Limb (tissue), 2 donors: Measurements from ENCODE around the gene GNAS.
A peak's percentile ranks its signal among the peaks of the same experiment; 100 is the strongest.
"Not testable (repeated sequence)": the region's sequence is repeated elsewhere in the genome, so short reads cannot be mapped to it uniquely, and the experiment has no call there.

Experiments used
- DNase-seq, 2 donors: peaks; one replicate each; pipeline ENCODE4 v3.0.0-alpha.2; 2016; ENCODE audit errors: extremely low spot score in 2 of 2

Gene GNAS

DNA sequence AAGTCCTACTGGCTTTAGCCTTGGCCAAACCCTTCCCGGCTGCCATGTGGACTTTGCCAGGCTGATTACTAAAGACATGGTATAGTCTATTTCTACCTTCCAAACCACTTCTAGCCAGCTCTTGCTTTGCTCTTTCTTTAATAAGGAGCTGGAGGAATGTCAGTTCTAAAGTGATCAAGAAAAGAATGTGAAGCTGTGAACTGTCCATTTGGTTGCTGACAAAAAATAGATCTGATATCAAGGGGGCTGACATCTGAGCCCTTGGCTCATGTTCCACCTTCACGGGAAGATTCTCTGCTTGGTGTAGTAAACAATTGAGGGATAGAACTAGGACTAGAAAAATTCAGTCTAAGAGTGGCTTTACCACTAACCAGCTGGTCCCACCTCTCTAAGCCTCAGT lies 24.4 kb upstream of the GNAS start:
- no peak for DNase-seq

DNA sequence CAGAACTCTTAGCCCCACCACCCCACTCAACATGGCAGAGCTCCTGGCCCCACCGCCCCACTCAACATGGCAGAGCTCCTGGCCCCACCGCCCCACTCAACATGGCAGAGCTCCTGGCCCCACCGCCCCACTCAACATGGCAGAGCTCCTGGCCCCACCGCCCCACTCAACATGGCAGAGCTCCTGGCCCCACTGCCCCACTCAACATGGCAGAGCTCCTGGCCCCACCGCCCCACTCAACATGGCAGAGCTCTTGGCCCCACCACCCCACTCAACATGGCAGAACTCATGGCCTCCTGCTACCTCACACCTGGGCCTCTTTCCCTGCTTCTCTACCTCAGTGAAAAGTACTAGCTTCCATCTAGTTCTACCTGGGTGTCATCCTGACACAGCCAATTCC lies 23.7 kb upstream of the GNAS start:
- not testable (repeated sequence) for DNase-seq

DNA sequence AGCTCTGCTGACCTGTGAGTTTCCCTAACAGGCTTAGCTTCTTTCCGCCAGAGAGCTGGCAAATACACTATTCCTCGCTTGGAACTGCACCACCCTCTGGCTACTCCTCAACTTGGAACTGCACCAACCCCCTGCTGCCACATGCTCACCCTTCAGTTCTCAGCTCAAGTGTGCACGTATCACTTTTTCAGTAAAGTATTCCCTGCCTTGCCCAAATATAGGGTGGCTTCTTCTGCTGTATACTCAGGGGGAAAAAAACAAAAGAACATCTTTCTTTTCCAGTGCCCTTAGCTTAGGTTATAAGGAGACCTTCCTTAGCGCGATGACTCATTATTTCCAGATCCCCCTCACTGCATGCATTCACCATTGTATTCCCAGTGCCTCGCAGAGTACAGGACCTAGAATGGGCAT lies 23.0 kb upstream of the GNAS start:
- DNase-seq = no peak

DNA sequence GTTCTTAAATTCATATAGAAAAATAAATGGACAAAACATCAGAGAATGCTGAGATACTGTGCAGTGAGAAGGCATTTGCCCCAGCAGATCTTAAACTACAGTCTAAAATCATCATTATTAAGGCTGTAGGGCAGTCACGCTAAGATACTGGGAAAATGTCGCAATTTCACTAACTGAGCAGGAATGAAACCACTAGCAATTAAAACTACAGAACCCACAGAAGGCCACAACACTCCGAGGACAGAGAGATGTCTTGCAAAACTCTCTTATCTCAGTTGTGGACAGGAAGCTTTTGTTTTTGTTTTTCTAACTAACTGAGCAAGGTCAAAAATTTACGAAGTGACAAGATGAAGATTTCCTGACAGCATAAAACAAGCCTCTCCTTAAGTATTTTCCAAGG lies 20.1 kb upstream of the GNAS start:
- DNase-seq = no peak

DNA sequence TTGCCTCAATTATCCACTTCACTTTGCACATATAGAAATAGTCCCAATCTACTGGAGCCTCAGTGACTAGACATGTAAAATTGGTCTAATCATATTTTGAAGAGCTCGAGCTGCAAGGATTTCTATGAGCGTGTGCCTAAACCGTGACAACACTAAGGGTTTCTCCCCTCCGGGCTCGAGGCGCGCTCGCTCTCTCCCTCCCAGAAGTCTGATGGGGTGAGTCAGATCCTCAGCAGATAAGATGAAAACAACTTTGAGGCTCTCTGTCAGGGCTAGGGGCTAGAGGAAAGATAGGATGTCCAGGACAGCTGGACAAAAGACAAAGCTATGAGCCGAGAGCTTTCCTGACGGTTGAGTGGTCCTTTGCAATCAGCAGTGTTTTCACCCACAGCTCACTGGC lies 18.6 kb upstream of the GNAS start:
- no peak for DNase-seq

DNA sequence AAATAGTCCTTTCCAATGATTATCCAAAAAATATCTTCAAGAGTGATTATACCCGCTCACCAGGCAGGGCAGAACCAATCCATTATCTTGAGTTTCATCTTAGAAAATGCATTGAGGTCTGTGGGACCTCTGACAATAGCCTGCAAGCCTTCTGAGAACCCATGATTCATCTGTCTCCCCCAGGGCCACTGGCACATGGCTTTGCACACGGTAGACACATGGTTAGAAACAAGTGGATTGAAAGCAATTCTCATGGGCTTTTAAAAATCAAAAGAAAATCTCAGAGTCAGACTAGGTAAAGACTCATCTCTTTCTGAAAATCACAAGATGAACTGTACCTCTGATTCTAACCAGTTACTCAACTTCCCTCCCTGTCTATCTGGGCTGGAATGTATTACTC lies 17.3 kb upstream of the GNAS start:
- no peak for DNase-seq

DNA sequence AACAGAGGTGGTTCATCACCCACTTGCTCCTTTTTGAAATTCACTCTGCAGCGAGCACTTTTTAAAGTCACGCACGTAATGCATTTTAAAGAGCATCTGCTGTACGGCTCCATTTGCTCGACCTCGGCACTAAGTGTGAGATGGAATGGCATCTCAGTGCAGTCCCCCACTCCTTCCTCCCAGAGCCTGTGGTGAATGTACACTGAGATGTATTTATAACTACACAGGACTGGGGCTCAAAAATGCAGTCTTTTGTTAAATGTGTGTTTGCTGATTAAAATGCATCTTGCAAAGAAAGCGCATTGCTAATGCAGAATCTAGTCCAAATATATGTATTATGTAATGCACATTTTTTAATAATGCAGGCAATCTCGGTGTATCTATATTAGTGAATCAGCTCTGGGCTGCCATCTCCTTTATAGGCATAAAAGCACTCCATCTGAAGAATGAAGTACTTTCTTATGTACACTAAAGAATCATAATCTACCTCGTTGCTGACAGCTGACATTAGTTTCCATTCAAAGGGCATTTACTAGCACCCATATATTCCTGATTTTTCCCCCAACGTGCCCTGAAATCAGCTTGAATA lies 15.8 kb upstream of the GNAS start:
- no peak for DNase-seq

DNA sequence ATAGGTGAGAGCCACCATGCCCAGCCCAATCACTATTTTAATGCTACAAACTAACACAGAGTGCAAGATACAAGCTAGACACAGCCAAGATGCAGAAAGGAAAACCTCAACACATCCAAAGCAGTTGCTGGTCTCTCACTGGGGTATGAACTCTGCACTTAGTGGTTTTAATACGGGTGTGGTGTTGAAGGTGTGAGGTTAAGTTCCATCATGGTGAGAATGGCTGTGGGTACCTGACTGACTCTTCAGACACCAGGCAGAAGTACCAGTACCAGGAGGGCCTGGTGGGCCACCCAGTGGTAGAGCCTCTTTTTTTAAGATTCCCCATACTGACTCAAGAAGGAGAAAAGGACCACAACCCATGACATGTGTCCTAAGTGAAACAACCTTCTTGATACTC lies 14.8 kb upstream of the GNAS start:
- no peak for DNase-seq

DNA sequence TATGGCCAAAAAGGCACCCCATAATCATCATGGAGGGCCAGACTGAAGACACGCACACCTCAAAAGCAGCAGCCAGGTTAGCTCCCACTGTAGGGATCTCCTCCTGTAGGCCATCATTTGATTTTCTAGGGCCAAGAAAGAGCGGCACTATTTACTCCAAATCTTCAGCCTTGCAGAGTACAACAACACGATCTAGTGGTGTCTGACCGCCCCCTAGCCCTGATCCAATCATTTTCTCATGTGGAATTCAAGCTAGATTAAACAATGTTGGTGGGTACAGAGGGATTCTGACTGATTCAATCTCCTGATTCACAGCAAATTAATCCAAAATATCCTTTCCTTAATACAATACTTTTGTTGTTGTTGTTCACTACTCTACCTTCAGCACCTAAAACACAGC lies 14.3 kb upstream of the GNAS start:
- DNase-seq = no peak

DNA sequence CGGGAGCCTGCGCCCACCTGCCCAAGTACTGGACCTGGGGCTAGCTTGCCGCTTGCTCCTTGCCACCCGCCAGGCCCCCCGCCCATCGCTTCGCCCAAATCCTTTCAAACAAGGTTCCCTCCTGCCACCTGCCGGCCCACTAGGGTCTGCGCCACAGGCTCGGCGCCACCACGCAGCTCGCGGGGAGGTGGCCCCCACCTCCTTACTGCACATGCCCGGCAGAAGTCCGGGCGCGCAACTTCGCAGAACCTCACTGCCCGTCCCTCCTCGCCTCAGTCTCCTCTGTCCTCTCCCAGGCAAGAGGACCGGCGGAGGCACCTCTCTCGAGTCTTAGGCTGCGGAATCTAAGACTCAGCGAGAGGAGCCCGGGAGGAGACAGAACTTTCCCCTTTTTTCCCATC lies 13.0 kb upstream of the GNAS start:
- peak; percentile 42 to 81 for DNase-seq

DNA sequence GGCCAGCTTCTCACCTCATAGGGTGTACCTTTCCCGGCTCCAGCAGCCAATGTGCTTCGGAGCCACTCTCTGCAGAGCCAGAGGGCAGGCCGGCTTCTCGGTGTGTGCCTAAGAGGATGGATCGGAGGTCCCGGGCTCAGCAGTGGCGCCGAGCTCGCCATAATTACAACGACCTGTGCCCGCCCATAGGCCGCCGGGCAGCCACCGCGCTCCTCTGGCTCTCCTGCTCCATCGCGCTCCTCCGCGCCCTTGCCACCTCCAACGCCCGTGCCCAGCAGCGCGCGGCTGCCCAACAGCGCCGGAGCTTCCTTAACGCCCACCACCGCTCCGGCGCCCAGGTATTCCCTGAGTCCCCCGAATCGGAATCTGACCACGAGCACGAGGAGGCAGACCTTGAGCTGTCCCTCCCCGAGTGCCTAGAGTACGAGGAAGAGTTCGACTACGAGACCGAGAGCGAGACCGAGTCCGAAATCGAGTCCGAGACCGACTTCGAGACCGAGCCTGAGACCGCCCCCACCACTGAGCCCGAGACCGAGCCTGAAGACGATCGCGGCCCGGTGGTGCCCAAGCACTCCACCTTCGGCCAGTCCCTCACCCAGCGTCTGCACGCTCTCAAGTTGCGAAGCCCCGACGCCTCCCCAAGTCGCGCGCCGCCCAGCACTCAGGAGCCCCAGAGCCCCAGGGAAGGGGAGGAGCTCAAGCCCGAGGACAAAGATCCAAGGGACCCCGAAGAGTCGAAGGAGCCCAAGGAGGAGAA lies 12.3 kb upstream of the GNAS start:
- DNase-seq = no peak

DNA sequence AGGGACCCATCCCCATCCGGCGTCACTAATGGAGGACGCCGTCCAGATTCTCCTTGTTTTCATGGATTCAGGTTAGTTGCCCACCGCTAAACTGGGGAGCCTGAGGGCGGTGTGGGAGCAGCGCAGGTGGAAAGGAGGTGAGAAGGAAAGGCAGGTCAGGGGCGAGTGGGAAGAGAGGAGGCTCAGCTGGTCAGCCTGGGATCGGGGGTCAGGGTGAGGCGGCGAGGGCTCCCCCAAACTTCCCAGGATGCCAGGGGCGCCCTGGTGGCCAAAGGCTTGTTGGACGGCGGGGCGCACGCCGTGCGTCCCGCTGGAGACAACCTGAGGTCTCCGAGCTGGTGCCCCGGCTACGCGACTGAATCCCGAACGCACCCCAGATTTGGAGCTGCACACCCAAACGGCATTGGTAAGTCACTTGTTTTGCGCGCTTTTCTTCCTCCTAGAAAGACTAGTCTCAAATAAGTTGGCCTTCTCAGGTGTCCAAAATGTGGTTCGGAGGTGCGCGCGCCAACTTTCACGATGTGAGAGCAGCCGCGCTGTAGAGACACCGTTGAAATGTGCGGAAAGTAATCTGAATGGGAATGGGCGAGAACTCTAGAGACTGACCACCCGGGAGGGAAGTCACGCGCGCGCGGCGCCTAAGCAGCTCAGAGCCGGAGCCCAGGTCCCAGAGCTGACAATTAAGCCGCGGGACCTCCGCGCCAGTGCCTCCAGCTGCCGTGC lies 11.5 kb upstream of the GNAS start:
- DNase-seq = no peak

DNA sequence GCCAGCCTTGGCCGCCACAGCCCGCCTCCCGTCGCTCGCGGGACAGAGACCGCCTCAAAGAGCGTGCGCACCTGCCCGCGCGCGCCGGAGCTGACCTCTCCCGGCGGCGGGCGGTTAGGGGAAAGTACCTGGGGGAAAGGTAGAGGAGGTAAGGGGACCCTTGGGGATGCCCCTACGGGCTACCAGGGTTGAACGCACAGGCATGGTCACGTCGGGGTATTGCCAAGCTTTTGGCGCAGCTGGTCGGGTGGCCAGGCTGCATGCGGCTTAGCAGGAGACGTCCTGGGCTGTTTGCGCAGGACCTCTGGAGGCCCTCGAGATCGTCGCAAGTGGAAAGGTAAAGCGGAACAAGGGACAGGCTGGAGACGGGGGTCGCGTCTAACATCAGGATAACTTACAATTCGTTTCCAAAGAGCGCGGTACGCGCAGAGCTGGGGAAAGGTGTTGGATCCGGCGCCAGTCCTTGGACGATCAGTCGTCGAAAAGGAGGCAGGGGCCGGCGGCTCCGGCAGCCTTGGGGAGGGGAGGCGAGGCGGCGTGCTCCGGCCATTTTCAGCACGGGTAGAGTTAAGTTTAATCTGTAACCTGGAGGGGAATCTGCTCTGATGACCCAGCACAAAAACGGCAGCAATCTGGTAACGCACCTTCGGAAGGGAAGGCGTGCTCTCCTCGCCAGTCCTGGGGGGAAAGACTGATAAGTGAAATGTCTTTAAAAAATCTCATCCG lies 10.8 kb upstream of the GNAS start:
- no peak for DNase-seq

DNA sequence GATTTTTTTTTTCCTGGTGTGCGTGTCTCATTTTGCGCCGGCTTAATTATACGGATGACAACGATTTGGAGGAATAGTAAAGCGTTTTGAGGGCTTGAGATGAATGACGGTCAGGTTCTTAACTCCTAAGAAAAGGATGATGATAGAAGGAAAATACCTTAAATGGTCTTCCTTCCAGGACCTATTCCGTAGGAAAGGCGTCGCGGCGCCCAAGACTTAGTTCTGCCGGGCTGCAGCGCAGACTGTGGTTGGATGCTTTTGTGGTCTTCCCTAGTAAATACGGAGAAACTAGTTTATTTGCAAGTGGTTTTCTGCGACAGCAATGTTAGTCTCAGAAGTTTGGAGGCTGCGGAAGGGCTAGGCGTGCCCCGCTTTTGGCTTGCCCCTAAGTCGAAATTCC lies 10.2 kb upstream of the GNAS start:
- DNase-seq = no peak

DNA sequence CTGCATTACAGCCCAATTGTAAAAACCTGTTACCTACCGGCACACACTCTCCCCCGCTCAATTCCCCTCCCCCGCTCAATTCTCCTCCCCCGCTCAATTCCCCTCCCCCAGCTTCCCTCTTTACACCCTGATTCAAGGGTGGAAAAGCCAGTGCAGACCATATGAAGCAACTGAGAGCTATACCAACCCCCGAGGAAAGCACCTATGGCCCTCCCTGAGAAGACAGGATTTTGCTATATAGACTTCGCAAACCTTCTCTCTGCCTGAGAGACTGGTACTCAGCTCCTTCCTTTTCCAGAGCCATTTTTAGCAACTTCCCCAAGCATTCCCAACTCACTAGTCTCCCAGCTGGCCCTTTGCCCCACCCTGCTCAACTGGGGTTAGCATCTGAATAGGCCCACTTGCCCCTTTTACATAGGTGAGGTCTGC lies 9.4 kb upstream of the GNAS start:
- DNase-seq = no peak

DNA sequence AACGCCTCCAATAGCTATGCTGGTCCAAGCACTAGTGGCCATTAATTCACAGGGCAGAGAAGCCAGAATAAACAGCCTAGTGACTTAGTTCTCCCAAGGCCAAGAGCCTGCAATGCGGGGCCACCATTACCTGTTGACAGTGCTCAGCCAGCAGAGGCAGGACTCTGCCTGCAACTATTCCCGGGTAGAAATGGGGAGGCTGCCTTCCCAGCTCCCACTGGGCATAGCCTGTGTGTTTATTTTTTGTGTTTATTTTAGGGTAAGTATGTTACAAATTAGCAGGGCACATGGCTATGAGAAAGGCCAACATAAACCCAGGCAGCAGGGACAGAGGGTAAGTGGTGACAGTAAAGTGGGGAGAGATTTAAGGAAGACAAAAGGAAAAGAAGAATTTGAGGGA lies 6.8 kb upstream of the GNAS start:
- no peak for DNase-seq

DNA sequence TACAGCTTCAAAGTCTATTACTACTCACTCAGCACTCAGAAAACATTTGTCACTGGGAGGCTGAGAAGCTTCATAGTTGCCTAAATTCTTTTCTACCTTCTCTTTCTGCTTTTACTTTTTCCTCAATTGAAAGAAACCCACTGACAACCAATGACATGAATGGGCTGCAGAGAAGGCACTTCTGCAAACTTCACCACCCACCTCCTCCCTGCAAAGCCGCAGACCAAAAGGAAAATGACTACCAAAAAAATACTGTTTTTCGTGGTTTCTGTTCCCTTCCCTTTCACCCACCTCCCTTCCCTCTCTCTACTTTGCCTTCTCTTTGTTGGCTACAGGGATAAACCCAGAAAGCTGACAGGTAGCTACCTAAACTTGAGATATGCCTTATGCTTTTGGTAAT lies 5.1 kb upstream of the GNAS start:
- no peak for DNase-seq

DNA sequence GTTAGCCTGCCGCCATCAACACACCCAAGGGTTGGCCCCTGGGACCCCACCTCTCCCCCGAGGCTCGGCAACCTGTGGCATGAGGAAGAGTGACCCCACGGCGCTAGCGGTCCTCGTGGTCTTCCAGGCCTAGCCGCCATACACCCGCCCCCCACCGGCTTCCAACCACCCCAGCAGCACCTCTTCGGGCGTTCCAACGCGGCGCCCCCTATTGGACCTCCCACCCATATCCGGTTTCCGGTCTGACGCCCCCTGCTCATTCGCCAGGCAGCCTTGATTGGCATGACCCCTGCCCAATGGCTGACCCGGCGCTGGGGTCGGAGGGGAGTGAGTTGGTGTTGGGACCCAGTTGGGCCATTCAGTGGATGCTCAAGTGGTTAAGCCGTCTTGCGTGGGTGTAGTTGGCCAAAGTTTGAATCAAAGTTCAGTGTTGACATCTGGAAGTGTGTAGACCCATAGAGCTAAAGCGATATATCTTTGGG lies 1.8 kb upstream of the GNAS start, which contains the start of gene GNAS-AS1:
TSS of gene GNAS-AS1 (minus strand) at position 210 of the 482 bp plus-strand sequence.
- DNase-seq = peak; percentile 65 to 92

DNA sequence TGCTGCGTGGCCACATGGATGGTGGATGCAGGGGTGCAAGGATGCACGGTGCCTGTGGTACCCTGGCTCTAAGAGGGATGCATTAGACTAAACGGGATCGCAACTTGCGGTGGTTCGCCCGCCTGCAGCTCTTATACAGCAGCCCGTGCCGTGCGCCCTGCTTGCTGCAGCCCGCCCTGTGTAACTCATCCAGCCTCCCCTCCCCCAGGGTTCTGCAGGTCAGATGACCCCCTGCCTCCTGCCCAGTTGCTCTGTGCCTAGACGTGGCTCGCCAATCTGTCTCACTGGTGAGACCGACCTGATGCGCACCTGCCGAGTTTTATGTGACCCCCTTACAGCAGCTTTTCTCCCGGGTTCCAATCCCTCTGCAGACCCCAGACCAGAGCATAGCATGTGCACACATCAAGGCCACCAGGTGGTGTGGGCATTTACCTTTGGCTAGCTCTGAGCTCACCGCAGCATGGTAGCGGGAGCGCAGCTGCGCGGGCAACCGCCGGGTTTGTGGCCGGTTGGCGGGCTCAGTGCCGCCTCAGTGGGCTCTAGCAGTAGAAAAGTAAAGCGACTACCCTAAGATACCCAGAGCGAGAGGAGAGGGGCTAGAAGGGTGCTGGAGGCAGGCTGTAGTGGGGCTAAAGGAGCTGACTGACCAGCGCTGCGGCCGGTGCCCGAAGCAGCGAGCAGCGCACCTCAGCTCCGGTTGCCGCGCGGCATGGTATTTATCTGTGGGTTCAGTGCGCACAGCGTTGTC lies 1.1 kb upstream of the GNAS start:
- DNase-seq = no peak

DNA sequence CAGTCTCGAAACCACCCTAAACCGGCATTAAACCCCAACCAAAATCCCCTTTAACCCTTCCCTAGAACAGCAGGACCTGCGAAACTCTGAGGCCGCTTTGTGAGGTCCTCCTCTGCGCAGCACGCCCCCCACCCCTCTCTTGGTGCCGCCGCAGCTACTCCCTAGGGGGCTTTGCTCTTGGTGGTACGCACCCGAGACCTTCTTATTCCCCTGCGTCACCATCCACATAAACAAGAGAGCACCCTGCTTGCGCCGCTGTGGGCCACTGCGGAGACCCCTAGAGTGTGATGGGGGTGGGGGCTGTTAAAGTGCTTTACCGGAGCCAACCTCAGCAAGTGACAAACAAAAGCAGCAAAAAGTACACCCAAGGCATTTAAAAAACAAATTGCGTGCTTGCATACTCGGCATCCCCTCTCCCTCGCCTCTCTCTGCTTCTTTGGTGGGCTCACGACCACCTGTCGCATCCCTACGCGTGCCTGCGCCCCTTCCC lies 502 bp upstream of the GNAS start:
- no peak for DNase-seq

DNA sequence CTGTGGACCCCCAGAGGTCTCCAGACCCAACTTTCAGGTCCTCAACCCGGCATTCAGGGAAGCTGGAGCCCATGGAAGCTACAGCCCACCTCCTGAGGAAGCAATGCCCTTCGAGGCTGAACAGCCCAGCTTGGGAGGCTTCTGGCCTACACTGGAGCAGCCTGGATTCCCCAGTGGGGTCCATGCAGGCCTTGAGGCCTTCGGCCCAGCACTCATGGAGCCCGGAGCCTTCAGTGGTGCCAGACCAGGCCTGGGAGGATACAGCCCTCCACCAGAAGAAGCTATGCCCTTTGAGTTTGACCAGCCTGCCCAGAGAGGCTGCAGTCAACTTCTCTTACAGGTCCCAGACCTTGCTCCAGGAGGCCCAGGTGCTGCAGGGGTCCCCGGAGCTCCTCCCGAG lies 950 bp downstream of the GNAS start:
- no peak for DNase-seq
